NCI-H69 (cell line): Measurements from ENCODE around the gene ZNF529.

ENCODE experiments used
- DNase-seq: peaks from one replicate; lab custom pipeline; 2025; lab: John Stamatoyannopoulos, UW

Gene ZNF529

DNA sequence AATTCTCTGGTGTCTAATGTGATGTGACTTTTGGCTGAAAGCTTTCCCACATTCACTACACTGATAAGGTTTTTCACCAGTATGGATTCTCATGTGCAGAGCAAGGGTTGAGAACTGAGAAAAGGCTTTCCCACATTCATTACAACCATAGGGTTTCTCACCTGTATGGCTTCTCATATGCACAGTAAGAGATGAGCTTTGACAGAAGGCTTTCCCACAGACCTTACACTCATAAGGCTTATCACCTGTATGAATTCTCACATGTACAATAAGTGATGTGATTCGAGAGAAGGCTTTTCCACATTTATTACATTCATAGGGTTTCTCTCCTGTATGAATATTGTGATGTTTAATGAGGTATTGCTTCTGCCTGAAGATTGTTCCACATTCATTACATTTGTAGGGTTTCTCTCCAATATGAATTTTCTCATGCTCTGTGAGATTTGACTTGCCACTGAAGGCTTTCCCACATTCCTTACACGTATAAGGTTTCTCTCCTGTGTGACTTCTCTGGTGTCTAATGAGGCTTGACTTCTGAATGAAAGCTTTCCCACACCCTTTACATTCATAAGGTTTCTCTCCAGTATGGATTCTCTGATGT lies 59.0 kb downstream of the ZNF529 start:
- DNase-seq, result no peak

- DNase-seq, result peak; percentile 5
These were observed 64.8 kb downstream of the ZNF529 start for GRCh38 chr19:36508325-36508724.

DNA sequence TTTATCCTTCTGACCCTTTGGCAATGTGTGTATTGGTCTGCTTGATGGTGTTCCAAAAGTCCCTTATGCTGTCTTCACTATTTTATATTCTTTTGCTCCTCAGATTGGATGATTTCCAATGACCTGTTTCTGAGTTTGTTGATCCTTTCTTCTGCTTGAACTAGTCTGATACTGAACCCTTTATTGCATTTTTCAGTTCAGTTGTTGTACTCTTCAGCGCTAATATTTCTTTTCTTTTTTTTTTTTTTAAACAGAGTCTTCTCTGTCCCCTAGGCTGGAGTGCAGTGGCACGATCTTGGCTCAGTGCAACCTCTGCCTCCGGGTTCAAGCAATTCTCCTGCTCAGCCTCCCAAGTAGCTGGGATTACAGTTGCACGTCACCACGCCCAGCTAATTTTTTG lies 71.1 kb downstream of the ZNF529 start:
- DNase-seq, result no peak

GRCh38 chr19:36497001-36497400 lies 76.1 kb downstream of the ZNF529 start:
- DNase-seq, result no peak
